HFFc6 (cell line): ENCODE results near the gene PTPRC. TPM values are rescaled to one million over a fixed set of nuclear protein-coding genes. Genes with fewer than 3 reads are reported as not detected.

Source experiments
- DNase-seq: peaks from one replicate; pipeline ENCODE4 v3.0.0-alpha.2; 2018
- H3K27ac Mint-ChIP-seq: 2 replicates; pipeline ENCODE4 v1.8.0; 2020; ENCODE audit warnings: mild to moderate bottlenecking, mixed read lengths
- H3K27me3 Mint-ChIP-seq: 2 replicates; pipeline ENCODE4 v1.8.0; 2021; ENCODE audit warnings: mild to moderate bottlenecking, moderate library complexity, mixed read lengths; ENCODE audit not compliant: insufficient read depth
- H3K36me3 Mint-ChIP-seq: 2 replicates; pipeline ENCODE4 v1.8.0; 2021; ENCODE audit warnings: low read depth, mixed read lengths
- H3K4me1 Mint-ChIP-seq: 2 replicates; pipeline ENCODE4 v1.8.0; 2020; ENCODE audit warnings: low read depth, mixed read lengths
- H3K4me3 Mint-ChIP-seq: 2 replicates; pipeline ENCODE4 v1.8.0; 2020; ENCODE audit warnings: mild to moderate bottlenecking, moderate library complexity, mixed read lengths
- H3K9me3 Mint-ChIP-seq: 2 replicates; pipeline ENCODE4 v1.8.0; 2020; ENCODE audit warnings: mild to moderate bottlenecking, mixed read lengths
- total RNA-seq, 6 experiments: library from RNA; stranded (reverse); fragmentation: NEBNext Ultra II Directional; extraction: Animal tissue kit (Norgen Biotek cat#: 25700); gene quantifications; 2 replicates in 1 of 6; 3 replicates in 5 of 6; pipeline ENCODE4 v1.2.3, GENCODE V29; 2021
- TF ChIP-seq, protein P1 (sequence below): fragments of 200-600 bp; sonication (generic); IDR thresholded peaks from 2 replicates; pipeline ENCODE4 v1.5.0; 2021; ENCODE audit warnings: antibody characterized with exemption, mild to moderate bottlenecking

Gene PTPRC
- total RNA-seq, 6 experiments from 2014 or later = 0.19 to 0.96 (median 0.79) TPM

DNA sequence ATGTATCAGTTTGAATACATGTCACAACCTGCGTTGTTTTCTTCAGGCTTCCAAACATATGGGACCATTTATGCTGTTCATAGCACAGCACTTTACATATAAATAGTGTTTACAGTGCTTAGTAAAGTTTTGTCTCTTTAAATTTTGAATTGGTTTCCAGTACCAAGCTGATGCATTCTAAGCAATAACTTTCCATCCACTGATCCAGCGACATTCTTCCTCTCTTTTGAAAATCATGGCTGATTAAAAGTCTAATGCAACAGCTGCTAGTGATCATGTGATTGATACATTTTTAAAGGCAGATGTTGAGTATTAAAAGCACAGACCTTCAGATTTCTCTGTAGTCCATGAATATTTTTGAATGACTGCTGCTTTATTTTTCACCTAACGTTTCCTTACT, 154.9 kb downstream of the PTPRC start:
- TF ChIP-seq, protein P1, sequence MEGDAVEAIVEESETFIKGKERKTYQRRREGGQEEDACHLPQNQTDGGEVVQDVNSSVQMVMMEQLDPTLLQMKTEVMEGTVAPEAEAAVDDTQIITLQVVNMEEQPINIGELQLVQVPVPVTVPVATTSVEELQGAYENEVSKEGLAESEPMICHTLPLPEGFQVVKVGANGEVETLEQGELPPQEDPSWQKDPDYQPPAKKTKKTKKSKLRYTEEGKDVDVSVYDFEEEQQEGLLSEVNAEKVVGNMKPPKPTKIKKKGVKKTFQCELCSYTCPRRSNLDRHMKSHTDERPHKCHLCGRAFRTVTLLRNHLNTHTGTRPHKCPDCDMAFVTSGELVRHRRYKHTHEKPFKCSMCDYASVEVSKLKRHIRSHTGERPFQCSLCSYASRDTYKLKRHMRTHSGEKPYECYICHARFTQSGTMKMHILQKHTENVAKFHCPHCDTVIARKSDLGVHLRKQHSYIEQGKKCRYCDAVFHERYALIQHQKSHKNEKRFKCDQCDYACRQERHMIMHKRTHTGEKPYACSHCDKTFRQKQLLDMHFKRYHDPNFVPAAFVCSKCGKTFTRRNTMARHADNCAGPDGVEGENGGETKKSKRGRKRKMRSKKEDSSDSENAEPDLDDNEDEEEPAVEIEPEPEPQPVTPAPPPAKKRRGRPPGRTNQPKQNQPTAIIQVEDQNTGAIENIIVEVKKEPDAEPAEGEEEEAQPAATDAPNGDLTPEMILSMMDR = no peak
- Mint-ChIP-seq H3K9me3 (peaks cover 25% of the 10 kb centered on the region), H3K36me3 (peaks cover 23% of the 10 kb centered on the region), H3K4me1 (peaks cover 13% of the 10 kb centered on the region), H3K27ac (no peak overlapping the region), H3K27me3 (no peaks in the 10 kb centered on the region), H3K4me3 (no peak overlapping the region)
- DNase-seq = no peak

DNA sequence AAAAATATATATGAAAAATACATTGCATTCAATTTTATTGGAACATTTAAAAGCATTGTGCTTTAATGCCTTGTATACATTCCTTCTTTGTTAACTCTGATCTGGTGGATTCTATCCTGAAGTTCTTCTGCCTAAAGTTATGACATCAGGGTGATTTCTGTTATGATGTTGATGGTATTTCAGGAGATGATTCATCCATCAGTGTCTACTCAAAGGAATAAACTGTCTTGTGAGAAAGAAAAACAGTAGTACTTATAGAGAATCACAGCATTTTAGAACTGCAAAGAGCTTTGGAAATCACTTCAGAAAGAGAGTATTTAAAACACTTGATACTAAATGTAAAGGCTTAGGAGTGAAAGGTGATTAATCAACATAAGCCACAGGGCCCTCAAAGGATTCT, 155.7 kb downstream of the PTPRC start:
- TF ChIP-seq, protein P1 = no peak
- H3K4me1 Mint-ChIP-seq = peaks cover 13% of the 10 kb centered on the region
- peaks cover 25% of the 10 kb centered on the region for H3K9me3 Mint-ChIP-seq
- no peak overlapping the region for H3K4me3 Mint-ChIP-seq
- H3K27me3 Mint-ChIP-seq = no peaks in the 10 kb centered on the region
- peak; percentile 42 for DNase-seq
- peaks cover 23% of the 10 kb centered on the region for H3K36me3 Mint-ChIP-seq
- H3K27ac Mint-ChIP-seq = no peak overlapping the region

DNA sequence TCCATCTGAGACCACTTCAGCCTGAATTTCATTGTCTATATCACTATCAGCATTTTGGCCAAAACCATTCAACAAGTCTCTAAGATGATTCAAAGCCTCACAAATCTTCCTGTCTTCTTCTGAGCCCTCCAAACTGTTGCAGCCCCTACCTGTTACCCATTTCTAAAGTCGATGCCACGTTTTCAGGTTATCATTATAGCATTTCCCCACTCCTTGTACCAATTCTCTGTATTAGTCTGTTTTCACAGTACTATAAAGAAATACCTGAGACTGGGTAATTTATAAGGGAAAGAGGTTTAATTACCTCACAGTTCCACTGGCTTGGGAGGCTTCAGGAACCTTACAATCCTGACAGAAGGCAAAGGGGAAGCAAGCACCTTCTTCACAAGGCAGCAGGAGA, 158.8 kb downstream of the PTPRC start:
- no peak overlapping the region for H3K27ac Mint-ChIP-seq
- no peak for DNase-seq
- H3K4me3 Mint-ChIP-seq = no peak overlapping the region
- TF ChIP-seq, protein P1 = no peak
- peaks cover 25% of the 10 kb centered on the region for H3K9me3 Mint-ChIP-seq
- H3K27me3 Mint-ChIP-seq = no peaks in the 10 kb centered on the region
- peaks cover 13% of the 10 kb centered on the region for H3K4me1 Mint-ChIP-seq
- peaks cover 23% of the 10 kb centered on the region for H3K36me3 Mint-ChIP-seq

DNA sequence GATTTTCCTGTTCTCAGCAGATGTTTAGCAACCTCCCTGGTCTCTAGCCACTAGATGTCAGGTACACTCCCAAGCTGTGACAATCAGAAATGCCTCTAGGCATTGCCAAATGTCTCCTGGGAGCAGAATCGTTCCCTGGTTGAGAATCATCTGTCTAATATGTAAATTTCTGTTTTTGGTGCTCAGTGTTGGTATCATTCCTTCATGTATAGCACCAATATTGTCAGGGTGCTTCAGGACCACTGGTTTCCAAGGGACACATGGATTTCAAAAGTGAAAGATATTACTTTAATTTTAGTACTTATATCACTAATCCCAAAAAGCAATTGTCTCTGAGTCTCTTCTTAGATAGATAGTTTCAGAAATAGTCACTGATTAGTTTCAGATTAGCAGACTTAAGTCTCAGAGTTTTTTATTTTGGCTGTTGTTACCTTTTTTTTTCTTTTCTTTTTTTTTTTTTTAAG, 160.1 kb downstream of the PTPRC start:
- Mint-ChIP-seq H3K9me3 (peaks cover 25% of the 10 kb centered on the region), H3K27ac (no peak overlapping the region), H3K4me3 (no peak overlapping the region), H3K36me3 (peaks cover 23% of the 10 kb centered on the region), H3K27me3 (no peaks in the 10 kb centered on the region), H3K4me1 (peaks cover 10% of the 10 kb centered on the region)
- no peak for DNase-seq
- TF ChIP-seq, protein P1 = no peak

DNA sequence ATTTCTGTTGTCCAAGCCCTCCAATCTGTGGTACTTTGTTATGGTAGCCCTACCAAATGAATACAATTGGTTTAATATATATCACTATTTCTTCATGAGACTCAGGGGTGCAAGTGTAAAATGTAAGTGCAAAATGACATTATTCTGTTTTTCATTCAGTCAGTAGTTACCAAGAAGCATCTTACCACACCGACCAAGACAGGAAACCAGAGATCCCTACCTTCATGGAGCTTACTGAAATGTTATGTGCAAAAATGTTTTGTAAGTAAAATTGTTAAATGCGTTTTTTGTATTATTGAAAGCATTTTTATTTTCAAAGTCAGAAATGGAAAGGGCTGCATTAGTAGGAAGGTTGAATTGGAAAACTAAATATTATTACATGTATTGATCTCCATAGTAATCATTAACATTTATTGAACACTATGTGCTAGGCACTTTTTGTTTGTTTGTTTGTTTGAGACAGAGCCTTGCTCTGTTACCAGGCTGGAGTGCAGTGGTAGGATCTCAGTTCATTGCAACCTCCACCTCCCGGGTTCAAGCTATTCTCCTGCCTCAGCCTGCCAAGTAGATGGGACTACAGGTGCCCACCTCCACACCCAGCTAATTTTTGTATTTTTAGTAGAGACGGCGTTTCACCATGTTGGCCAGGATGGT, 166.8 kb downstream of the PTPRC start:
- Mint-ChIP-seq H3K36me3 (peaks cover 8% of the 10 kb centered on the region; the same call in 1 of the 2 replicates), H3K27me3 (no peaks in the 10 kb centered on the region), H3K27ac (no peak overlapping the region), H3K4me1 (peaks cover 16% of the 10 kb centered on the region), H3K4me3 (no peak overlapping the region), H3K9me3 (no peaks in the 10 kb centered on the region)
- DNase-seq = no peak
- TF ChIP-seq, protein P1 = no peak
